HG03521 (cell line): ENCODE data around the gene TAS2R4.
"Not testable (repeated sequence)": the region's sequence is repeated elsewhere in the genome, so short reads cannot be mapped to it uniquely, and the experiment has no call there.

ENCODE experiments used
- ATAC-seq: cut with Tn5 transposase; IDR thresholded peaks from one replicate; pipeline ENCODE4 v1.9.1; 2021; ENCODE audit warnings: mild to moderate bottlenecking, moderate library complexity; ENCODE audit not compliant: unreplicated experiment

TAS2R4 gene

GRCh38 chr7:141776374-141776773 lies at the start of gene TAS2R4:
TAS2R4 (plus strand) TSS chr7:141776674; CDS start chr7:141778489, 1,815 bp downstream.
- ATAC-seq: no peak

DNA sequence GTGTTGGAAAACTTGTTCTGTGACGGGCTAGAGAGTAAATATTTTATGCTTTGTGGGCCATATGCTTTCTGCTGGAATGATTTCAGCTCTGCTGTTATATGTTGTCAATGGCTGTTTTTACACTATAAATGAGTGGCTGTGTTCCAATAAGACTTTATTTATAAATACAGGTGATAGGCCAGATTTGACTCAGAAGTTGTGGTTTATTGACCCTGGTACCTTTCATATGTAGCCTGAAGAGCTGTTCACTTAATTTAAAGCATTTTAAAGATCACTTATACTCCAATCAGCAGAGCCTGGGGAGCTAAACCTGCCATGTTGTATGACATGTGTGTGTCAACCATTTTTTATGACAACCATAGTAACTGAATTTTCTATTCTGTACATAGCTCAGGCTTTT lies 47.5 kb upstream of the TAS2R4 start:
- ATAC-seq: no peak

- ATAC-seq: no peak
These were observed 44.9 kb upstream of the TAS2R4 start for GRCh38 chr7:141731476-141732149.

DNA sequence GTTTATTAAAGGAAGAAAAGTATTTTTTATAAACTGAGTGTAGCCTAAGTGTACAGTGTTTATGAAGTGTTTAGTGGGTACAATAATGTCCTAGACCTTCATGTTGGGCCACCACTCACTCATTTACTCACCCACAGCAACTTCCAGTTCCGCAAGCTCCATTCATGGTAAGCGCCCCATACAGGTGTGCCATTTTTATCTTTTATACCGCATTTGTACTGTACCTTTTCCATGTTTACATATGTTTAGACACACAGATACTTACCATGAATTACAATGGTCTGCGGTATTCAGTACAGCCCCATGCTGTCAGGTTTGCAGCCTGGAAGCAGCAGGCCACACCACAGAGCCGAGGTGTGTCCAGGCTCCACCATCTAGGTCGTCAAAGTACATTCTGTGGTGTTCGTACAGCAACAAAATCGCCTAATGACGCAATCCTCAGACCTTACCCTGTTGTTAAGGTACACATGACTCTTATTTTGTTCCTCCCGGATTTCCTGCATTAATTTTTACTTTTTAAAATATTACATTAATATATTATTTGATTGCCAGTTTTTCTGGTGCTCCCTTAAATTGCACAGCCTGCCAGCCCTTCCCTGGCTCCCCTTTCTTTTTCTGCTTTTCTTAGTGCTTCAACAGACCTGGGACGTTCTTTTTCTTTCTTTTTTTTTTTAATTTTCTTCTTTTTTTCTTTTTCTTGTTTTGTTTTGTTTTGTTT lies 39.2 kb upstream of the TAS2R4 start:
- ATAC-seq: no peak

GRCh38 chr7:141737836-141738591 lies 38.5 kb upstream of the TAS2R4 start, which contains the start of gene SSBP1:
SSBP1 (plus strand) TSS chr7:141738358; CDS start chr7:141739167, 809 bp downstream.
- peak; percentile 85 for ATAC-seq

- no peak for ATAC-seq
These were observed 37.9 kb upstream of the TAS2R4 start for GRCh38 chr7:141738592-141739013.

DNA sequence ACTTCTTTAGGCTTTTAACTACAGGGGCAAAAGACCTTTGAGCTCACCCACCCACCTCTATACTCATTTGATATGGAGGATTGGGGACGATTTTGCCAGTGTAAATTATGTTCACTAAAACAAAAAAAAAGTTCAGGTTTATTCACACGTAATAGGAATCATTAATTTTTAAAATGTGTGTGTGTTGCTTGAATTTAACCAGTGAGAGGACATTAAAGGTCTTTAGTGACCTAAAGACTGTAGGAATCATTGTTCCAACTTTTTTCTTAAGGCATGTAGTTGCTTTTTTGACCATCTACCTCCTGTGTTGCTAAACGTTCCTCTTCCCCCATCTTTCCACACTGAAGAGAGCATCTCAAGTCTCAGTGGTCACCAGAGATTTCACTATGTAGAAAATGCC lies 37.2 kb upstream of the TAS2R4 start:
- ATAC-seq: no peak

DNA sequence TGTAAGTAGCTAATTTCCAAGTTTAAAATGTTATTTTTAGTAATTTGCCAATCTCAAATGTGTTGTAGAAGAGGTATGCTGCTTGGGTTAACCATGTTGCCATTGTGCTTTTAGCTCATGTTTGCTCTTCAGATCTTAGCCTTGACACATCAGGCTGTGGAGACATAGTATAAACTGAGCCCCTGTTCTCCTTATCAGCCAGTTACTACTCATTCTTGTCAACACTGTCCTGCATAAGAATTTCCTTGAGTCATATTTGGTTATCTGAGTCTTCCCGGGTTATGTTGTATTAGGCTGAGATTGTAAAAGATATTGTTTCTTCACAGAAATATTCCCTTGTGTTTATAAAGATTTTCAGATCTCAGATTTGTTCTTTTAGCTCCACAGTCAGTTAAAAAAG lies 34.2 kb upstream of the TAS2R4 start:
- ATAC-seq: no peak

DNA sequence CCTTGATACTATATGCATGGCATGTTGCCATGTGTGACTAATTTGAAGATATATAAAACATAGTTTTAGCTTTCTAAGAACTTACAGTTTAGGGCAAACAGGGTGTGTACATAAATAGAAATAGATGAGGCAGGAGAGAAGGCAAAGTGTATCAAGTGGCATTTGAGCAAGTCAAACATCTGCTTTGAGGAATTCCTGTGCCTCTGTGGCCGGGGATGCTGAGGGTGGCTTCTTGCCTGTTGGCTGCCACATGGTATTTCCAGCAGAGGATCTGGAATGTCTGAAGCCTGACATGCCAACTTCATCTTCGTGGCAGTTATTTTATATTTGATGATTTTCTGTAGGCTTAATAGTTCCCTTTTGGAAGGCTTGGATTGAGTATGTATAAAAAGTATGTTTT lies 32.3 kb upstream of the TAS2R4 start:
- no peak for ATAC-seq

DNA sequence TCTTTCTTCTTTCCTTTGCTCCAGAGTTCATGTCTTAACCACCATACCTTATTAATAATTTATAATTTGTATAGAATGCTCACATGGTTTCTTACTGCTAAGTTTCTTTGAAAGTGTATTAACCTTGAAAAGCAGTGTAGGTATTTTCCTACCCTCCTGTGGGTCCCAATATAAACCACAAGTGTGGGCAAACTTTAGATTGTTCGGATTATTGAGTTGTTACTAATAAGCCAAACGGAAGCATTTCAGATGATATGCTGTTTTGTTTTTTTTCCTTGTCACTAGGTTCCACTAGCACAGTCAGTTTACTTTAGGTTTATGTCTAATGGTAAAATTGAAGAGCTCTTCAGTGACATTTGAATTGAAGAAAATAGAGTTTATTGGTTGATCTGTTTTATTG lies 28.1 kb upstream of the TAS2R4 start:
- ATAC-seq: no peak

DNA sequence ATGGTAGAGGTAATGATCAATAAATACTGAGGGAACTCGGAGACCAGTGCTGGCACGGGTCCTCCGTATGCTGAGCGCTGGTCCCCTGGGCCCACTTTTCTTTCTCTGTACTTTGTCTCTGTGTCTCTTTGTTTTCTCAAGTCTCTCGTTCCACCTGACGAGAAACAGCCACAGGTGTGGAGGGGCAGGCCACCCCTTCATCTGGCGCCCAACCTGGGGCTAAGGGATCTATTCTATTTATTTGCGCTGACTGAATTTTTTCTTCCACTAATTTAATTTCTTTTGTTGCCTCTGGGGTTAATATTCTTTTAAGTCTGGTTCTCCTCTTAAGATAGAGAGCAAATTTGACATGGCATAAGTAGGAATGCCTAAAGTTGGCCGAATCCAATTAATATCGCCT lies 24.6 kb upstream of the TAS2R4 start:
- not testable (repeated sequence) for ATAC-seq

- no peak for ATAC-seq
These were observed 23.8 kb upstream of the TAS2R4 start for GRCh38 chr7:141752634-141753033.

DNA sequence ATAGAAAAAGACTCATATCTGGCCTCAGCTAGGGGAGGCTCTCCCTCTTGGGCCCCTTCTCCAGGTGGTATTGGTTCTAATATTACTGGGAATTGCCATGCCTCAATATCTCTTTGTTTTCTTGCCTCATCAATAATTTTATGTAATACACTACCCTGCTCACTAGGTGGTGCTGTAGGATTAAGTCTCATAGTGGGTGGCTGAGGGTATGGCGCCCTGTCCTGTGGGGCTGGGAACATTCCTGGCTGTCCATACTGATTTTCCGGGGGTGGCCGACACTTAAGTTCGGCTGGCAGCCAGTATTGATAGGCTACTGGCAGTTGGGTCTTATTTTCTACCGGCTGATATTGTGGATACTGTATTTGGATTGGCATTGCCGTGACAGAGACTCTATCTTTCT lies 21.5 kb upstream of the TAS2R4 start:
- no peak for ATAC-seq

DNA sequence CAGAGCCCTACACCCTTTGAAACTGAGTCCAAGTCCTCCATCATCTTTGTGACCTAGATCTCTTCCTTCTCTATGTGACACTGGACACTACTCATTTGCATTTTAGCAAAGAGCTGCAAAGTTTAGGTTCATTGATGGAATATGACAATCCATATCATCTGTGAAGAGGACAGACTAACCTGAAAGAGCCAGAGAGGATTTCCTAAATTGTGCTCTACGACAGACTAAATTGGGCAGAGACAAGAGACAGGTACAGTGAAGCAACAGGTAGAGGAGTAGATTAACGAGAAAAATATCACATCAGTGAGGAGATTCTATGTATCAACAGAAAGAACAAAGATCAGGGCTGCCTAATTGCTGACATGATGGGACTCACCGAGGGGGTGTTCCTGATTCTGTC lies 12.7 kb upstream of the TAS2R4 start, which contains the start of gene TAS2R3:
TAS2R3 (plus strand) TSS at position 301 of the 400 bp plus-strand sequence; CDS start at position 363, 62 bp downstream.
- no peak for ATAC-seq

- not testable (repeated sequence) for ATAC-seq
These were observed 6.3 kb upstream of the TAS2R4 start for GRCh38 chr7:141770083-141770583.

- ATAC-seq: no peak
These were observed 9.5 kb downstream of the TAS2R4 start for GRCh38 chr7:141785706-141786552.

DNA sequence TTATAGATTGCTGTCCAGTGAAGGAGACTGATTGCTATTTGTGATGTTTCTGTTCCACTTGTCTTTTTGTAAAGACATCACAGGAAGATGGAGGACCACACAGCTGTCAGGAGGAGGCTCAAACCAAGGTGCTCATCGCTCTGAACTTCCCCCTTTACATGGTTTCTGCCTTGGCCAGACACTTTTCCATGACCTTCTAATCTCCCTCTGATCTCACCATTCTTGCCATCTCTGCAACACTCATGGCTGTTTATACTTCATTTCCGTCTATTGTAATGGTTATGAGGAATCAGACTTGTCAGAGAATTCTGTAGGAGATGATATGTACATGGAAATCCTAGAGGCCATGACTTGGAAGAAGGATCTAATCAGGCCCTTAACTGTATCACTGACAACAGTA lies 11.8 kb downstream of the TAS2R4 start:
- ATAC-seq: no peak

GRCh38 chr7:141789917-141790316 lies 13.4 kb downstream of the TAS2R4 start, which contains the start of gene TAS2R5:
TAS2R5 (plus strand) TSS chr7:141790217; CDS start chr7:141790362, 145 bp downstream.
- ATAC-seq: no peak

- no peak for ATAC-seq
These were observed 16.1 kb downstream of the TAS2R4 start for GRCh38 chr7:141792526-141792925.

- no peak for ATAC-seq
These were observed 43.6 kb downstream of the TAS2R4 start for GRCh38 chr7:141820067-141820466.
